HEK293 (cell line): Measurements from ENCODE around the gene SLC12A1.
A peak's percentile ranks its signal among the peaks of the same experiment; 100 is the strongest.

Experiments
- CTCF ChIA-PET: fragments of 350-600 bp; formaldehyde crosslinking; extraction: SDS; loops from one replicate; lab custom pipeline; 2021; ENCODE audit warnings: antibody characterized with exemption; lab: Yijun Ruan, JAX
- POLR2A ChIA-PET: fragments of 300-600 bp; formaldehyde crosslinking; extraction: SDS; loops from one replicate; lab custom pipeline; 2020; ENCODE audit warnings: antibody characterized with exemption, inconsistent platforms; lab: Yijun Ruan, JAX
- H3K27ac ChIP-seq: fragments of 200-500 bp; sonication (Bioruptor generic); 2 replicates; pipeline ENCODE4 v1.5.1; 2014; ENCODE audit warnings: low read depth, low read length, control low read depth, inconsistent platforms; ENCODE audit errors: extremely low read depth
- H3K36me3 ChIP-seq, 2 experiments: fragments of 200-500 bp in 1 of 2; sonication (Bioruptor generic) in 1 of 2; 1 replicate in 1 of 2; 2 replicates in 1 of 2; pipeline ENCODE4 v1.5.1; 2014 to 2017; ENCODE audit warnings: inconsistent platforms in 2 of 2, low read length in 2 of 2; ENCODE audit not compliant: control insufficient read depth in 2 of 2, insufficient read depth in 1 of 2
- H3K4me1 ChIP-seq: fragments of 200-500 bp; sonication (Bioruptor generic); 2 replicates; pipeline ENCODE4 v1.5.1; 2014; ENCODE audit warnings: mild to moderate bottlenecking, low read length, inconsistent platforms; ENCODE audit not compliant: control insufficient read depth, insufficient read depth
- H3K4me3 ChIP-seq: 2 replicates; pipeline ENCODE4 v1.5.1; 2011; ENCODE audit warnings: low read depth, mild to moderate bottlenecking, control low read depth, low read length, moderate library complexity
- H3K9me3 ChIP-seq: fragments of 200-500 bp; sonication (Bioruptor generic); 2 replicates; pipeline ENCODE4 v1.5.1; 2014; ENCODE audit warnings: low read depth, low read length, inconsistent platforms; ENCODE audit not compliant: control insufficient read depth, insufficient read depth
- ATF2 ChIP-seq: fragments of 450-650 bp; formaldehyde crosslinking; IDR thresholded peaks from 2 replicates; pipeline ENCODE4 v1.5.1; 2016; ENCODE audit warnings: missing biosample characterization, missing genetic modification characterization, low read depth
- GFI1B ChIP-seq: fragments of 450-650 bp; formaldehyde crosslinking; IDR thresholded peaks from 2 replicates; pipeline ENCODE4 v1.5.1; 2016; ENCODE audit warnings: missing biosample characterization, missing genetic modification characterization
- SCRT2 ChIP-seq: fragments of 450-650 bp; formaldehyde crosslinking; IDR thresholded peaks from 2 replicates; pipeline ENCODE4 v1.5.1; 2016; ENCODE audit warnings: missing biosample characterization, missing genetic modification characterization
- ZBTB26 ChIP-seq: fragments of 450-650 bp; formaldehyde crosslinking; optimal IDR thresholded peaks from 2 replicates; pipeline ENCODE3; 2016; ENCODE audit warnings: missing biosample characterization, mild to moderate bottlenecking, missing genetic modification characterization
- ZEB2 ChIP-seq: fragments of 450-650 bp; formaldehyde crosslinking; IDR thresholded peaks from 2 replicates; pipeline ENCODE4 v1.5.1; 2016; ENCODE audit warnings: missing biosample characterization, missing genetic modification characterization
- ZNF112 ChIP-seq: fragments of 450-650 bp; formaldehyde crosslinking; IDR thresholded peaks from 2 replicates; pipeline ENCODE4 v1.5.0; 2017; ENCODE audit warnings: missing biosample characterization, missing genetic modification characterization
- ZNF174 ChIP-seq: fragments of 450-650 bp; formaldehyde crosslinking; IDR thresholded peaks from 2 replicates; pipeline ENCODE4 v1.5.0; 2017; ENCODE audit warnings: missing biosample characterization, mild to moderate bottlenecking, missing genetic modification characterization
- ZNF23 ChIP-seq: fragments of 450-650 bp; formaldehyde crosslinking; IDR thresholded peaks from 2 replicates; pipeline ENCODE4 v1.5.1; 2016; ENCODE audit warnings: missing biosample characterization, missing genetic modification characterization, borderline replicate concordance
- ZNF335 ChIP-seq: fragments of 450-650 bp; formaldehyde crosslinking; conservative IDR thresholded peaks from 2 replicates; pipeline ENCODE4 v1.5.1; 2016; ENCODE audit warnings: missing biosample characterization, missing genetic modification characterization
- ZNF366 ChIP-seq: fragments of 450-650 bp; formaldehyde crosslinking; conservative IDR thresholded peaks from 2 replicates; pipeline ENCODE4 v1.5.1; 2016; ENCODE audit warnings: missing biosample characterization, missing genetic modification characterization
- ZNF549 ChIP-seq: fragments of 450-650 bp; IDR thresholded peaks from 2 replicates; pipeline ENCODE4 v1.5.1; 2018; ENCODE audit warnings: missing biosample characterization, missing genetic modification characterization, mild to moderate bottlenecking, inconsistent platforms, moderate library complexity
- ZNF558 ChIP-seq: fragments of 450-650 bp; formaldehyde crosslinking; IDR thresholded peaks from 2 replicates; pipeline ENCODE4 v1.5.1; 2016; ENCODE audit warnings: missing biosample characterization, missing genetic modification characterization
- ZNF561 ChIP-seq: fragments of 450-650 bp; IDR thresholded peaks from 2 replicates; pipeline ENCODE4 v1.5.1; 2018; ENCODE audit warnings: missing biosample characterization, missing genetic modification characterization, borderline replicate concordance
- ZNF621 ChIP-seq: fragments of 450-650 bp; formaldehyde crosslinking; IDR thresholded peaks from 2 replicates; pipeline ENCODE4 v1.5.1; 2017; ENCODE audit warnings: missing biosample characterization, missing genetic modification characterization
- ZNF658 ChIP-seq: fragments of 450-650 bp; formaldehyde crosslinking; IDR thresholded peaks from 2 replicates; pipeline ENCODE4; 2016; ENCODE audit warnings: missing biosample characterization, missing genetic modification characterization
- ZNF747 ChIP-seq: fragments of 450-650 bp; formaldehyde crosslinking; IDR thresholded peaks from 2 replicates; pipeline ENCODE4 v1.5.1; 2016; ENCODE audit warnings: missing biosample characterization, missing genetic modification characterization
- ZNF843 ChIP-seq: fragments of 450-650 bp; formaldehyde crosslinking; IDR thresholded peaks from 2 replicates; pipeline ENCODE4 v1.5.1; 2016; ENCODE audit warnings: missing biosample characterization, missing genetic modification characterization
- TF ChIP-seq, protein P1 (sequence below): fragments of 450-650 bp; formaldehyde crosslinking; IDR thresholded peaks from 2 replicates; pipeline ENCODE4; 2016; ENCODE audit warnings: missing biosample characterization, missing genetic modification characterization
- TF ChIP-seq, protein P2 (sequence below): fragments of 450-650 bp; IDR thresholded peaks from 2 replicates; pipeline ENCODE4 v1.5.1; 2018; ENCODE audit warnings: missing biosample characterization, mild to moderate bottlenecking, missing genetic modification characterization

SLC12A1 gene

GRCh38 chr15:48190932-48191573 lies 15.0 kb upstream of the SLC12A1 start (continued):
- 0 out of 2 replicates have a peak, but pooled peaks have one; percentile 15 for TF ChIP-seq ZNF366 (tag by site-specific recombination)
- TF ChIP-seq SCRT2: peak; percentile 29; the same call in 1 of the 2 replicates
- TF ChIP-seq ZNF561 (tag by site-specific recombination): no peak
- no peak for TF ChIP-seq ZNF335 (tag by site-specific recombination)

GRCh38 chr15:48191574-48192225 lies 14.4 kb upstream of the SLC12A1 start, which contains the start of gene CTXN2:
Gene CTXN2 (plus strand): TSS chr15:48191665. CDS start chr15:48201301, 9,636 bp downstream.
- Histone ChIP-seq H3K36me3 (no peaks in the 10 kb centered on the region), H3K4me3 (no peak within 1 kb of the TSS), H3K27ac (no peak within 1 kb of the TSS), H3K4me1 (no peaks in the 10 kb centered on the region), H3K9me3 (no peaks in the 10 kb centered on the region)
- CTCF ChIA-PET: interaction anchor here (0.7 kb wide), 1 partner anchor 45 kb away, joined by 3 read pairs; no protein-coding TSS in a partner anchor
- peak; percentile 19 for TF ChIP-seq ZBTB26 (tag by site-specific recombination)
- TF ChIP-seq ZNF558 (tag by site-specific recombination): no peak
- POLR2A ChIA-PET: no interaction called here

GRCh38 chr15:48202068-48202467 lies 4.0 kb upstream of the SLC12A1 start:
- Histone ChIP-seq H3K9me3 (no peaks in the 10 kb centered on the region), H3K4me3 (no peak overlapping the region), H3K27ac (no peak overlapping the region)
- TF ChIP-seq, protein P1, sequence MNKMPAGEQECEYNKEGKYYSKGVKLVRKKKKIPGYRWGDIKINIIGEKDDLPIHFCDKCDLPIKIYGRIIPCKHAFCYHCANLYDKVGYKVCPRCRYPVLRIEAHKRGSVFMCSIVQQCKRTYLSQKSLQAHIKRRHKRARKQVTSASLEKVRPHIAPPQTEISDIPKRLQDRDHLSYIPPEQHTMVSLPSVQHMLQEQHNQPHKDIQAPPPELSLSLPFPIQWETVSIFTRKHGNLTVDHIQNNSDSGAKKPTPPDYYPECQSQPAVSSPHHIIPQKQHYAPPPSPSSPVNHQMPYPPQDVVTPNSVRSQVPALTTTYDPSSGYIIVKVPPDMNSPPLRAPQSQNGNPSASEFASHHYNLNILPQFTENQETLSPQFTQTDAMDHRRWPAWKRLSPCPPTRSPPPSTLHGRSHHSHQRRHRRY (tag by site-specific recombination): no peak
- TF ChIP-seq ZNF112 (tag by site-specific recombination): no peak
- no peak for TF ChIP-seq ZNF621
- TF ChIP-seq ZNF549 (tag by site-specific recombination): no peak
- no peak for TF ChIP-seq ZNF747
- TF ChIP-seq, protein P2, sequence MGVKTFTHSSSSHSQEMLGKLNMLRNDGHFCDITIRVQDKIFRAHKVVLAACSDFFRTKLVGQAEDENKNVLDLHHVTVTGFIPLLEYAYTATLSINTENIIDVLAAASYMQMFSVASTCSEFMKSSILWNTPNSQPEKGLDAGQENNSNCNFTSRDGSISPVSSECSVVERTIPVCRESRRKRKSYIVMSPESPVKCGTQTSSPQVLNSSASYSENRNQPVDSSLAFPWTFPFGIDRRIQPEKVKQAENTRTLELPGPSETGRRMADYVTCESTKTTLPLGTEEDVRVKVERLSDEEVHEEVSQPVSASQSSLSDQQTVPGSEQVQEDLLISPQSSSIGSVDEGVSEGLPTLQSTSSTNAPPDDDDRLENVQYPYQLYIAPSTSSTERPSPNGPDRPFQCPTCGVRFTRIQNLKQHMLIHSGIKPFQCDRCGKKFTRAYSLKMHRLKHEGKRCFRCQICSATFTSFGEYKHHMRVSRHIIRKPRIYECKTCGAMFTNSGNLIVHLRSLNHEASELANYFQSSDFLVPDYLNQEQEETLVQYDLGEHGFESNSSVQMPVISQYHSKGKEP (tag by site-specific recombination): no peak
- TF ChIP-seq ZNF23 (tag by site-specific recombination): no peak
- no peak for TF ChIP-seq ZEB2 (tag by site-specific recombination)
- TF ChIP-seq ZNF658 (tag by site-specific recombination): no peak
- no peak for TF ChIP-seq ZNF174
- no peak for TF ChIP-seq GFI1B
- TF ChIP-seq ATF2: no peak
- TF ChIP-seq ZNF366 (tag by site-specific recombination): no peak
- no peak for TF ChIP-seq ZNF843 (tag by site-specific recombination)
- TF ChIP-seq, all 188 proteins: peak for 0
- ChIA-PET POLR2A (no interaction called here), CTCF (no interaction called here)
- no peaks in the 10 kb centered on the region for H3K4me1 ChIP-seq
- no peaks in the 10 kb centered on the region for H3K36me3 ChIP-seq
